GM12878 (cell line): ENCODE data around the gene DUSP12. TPM values are rescaled to one million over a fixed set of nuclear protein-coding genes. Genes with fewer than 3 reads are reported as not detected.

Experiments used
- BACH1 ChIP-seq: fragments of 450-650 bp; IDR thresholded peaks from 2 replicates; pipeline ENCODE4 v1.6.1; 2017; ENCODE audit warnings: mild to moderate bottlenecking, borderline replicate concordance
- CHD2 ChIP-seq: IDR thresholded peaks from 2 replicates; pipeline ENCODE4 v1.6.1; 2011; ENCODE audit warnings: low read depth, low read length, improper control_type of control experiment, borderline replicate concordance
- EP300 ChIP-seq, 2 experiments: fragments of 150-350 bp in 1 of 2; IDR thresholded peaks; 2 replicates each; pipeline ENCODE4 v1.6.1; 2011 to 2012; ENCODE audit warnings: low read depth in 2 of 2, low read length in 2 of 2, borderline replicate concordance in 1 of 2, improper control_type of control experiment in 1 of 2, inconsistent platforms in 1 of 2; ENCODE audit not compliant: control insufficient read depth in 1 of 2
- EZH2 ChIP-seq: IDR thresholded peaks from 2 replicates; pipeline ENCODE4 v1.6.1; 2012; ENCODE audit warnings: low read depth, mild to moderate bottlenecking, control low read depth, inconsistent platforms, low read length, borderline replicate concordance; ENCODE audit not compliant: control insufficient read depth
- GABPA ChIP-seq: IDR thresholded peaks from 2 replicates; pipeline ENCODE4 v1.6.1; 2014; ENCODE audit warnings: antibody characterized with exemption, low read depth, mild to moderate bottlenecking, inconsistent platforms
- HDAC2 ChIP-seq: fragments of 200-600 bp; sonication (generic); IDR thresholded peaks from 2 replicates; pipeline ENCODE4 v1.6.1; 2017
- JUND ChIP-seq: IDR thresholded peaks from 2 replicates; pipeline ENCODE4 v1.6.1; 2012; ENCODE audit warnings: low read depth, mild to moderate bottlenecking, low read length, improper control_type of control experiment, moderate library complexity
- NR2C2 ChIP-seq: IDR thresholded peaks from 2 replicates; pipeline ENCODE4 v1.6.1; 2011; ENCODE audit warnings: borderline replicate concordance, low read depth; ENCODE audit not compliant: control insufficient read depth, insufficient read length
- RAD21 ChIP-seq: IDR thresholded peaks from 2 replicates; pipeline ENCODE4 v1.6.1; 2011; ENCODE audit warnings: mild to moderate bottlenecking, low read depth, low read length, moderate library complexity; ENCODE audit not compliant: insufficient read depth
- RELA ChIP-seq: fragments of 450-650 bp; IDR thresholded peaks from 2 replicates; pipeline ENCODE4 v1.8.0; 2014; ENCODE audit warnings: borderline replicate concordance; ENCODE audit not compliant: partially characterized antibody
- SMARCA5 ChIP-seq: fragments of 450-650 bp; IDR thresholded peaks from 2 replicates; pipeline ENCODE4 v1.6.1; 2017; ENCODE audit warnings: mild to moderate bottlenecking
- STAT3 ChIP-seq: IDR thresholded peaks from 2 replicates; pipeline ENCODE4 v1.6.1; 2011; ENCODE audit warnings: low read depth, low read length, improper control_type of control experiment
- SUPT20H ChIP-seq: IDR thresholded peaks from 2 replicates; pipeline ENCODE4 v1.6.1; 2011; ENCODE audit warnings: low read depth, mild to moderate bottlenecking, low read length, moderate library complexity, borderline replicate concordance; ENCODE audit not compliant: control insufficient read depth
- polyA plus RNA-seq, 11 experiments: library from polyadenylated mRNA; depleted of rRNA in 4 of 11; unstranded in 6 of 11; stranded (reverse) in 5 of 11; fragments of >200 nt; fragmentation: Nextera tagmentation in 4 of 11; fragmentation: Illumina TruSeq in 1 of 11; extraction: Ambion mirVana in 4 of 11; extraction: Trizol in 1 of 11; gene quantifications; 1 replicate in 1 of 11; 2 replicates in 10 of 11; pipeline versions ENCODE4 v1.2.1 to v1.2.3, GENCODE V29; 2011 to 2016; ENCODE audit warnings: inconsistent platforms in 2 of 11, missing spikeins in 2 of 11, low read depth in 1 of 11
- total RNA-seq, 4 experiments: library from RNA; depleted of rRNA in 3 of 4; stranded (reverse); fragments of >200 nt in 3 of 4; fragmentation: Illumina TruSeq in 1 of 4; extraction: Trizol in 1 of 4; gene quantifications; 2 replicates each; pipeline versions ENCODE4 v1.2.1 to v1.2.3, GENCODE V29; 2013 to 2021
- TF ChIP-seq, protein P1 (sequence below): fragments of 450-650 bp; IDR thresholded peaks from 2 replicates; pipeline ENCODE4 v1.6.1; 2014; ENCODE audit warnings: mild to moderate bottlenecking
- TF ChIP-seq, protein P2 (sequence below): IDR thresholded peaks from 2 replicates; pipeline ENCODE4 v1.6.1; 2011; ENCODE audit warnings: mild to moderate bottlenecking, low read depth, low read length, moderate library complexity; ENCODE audit not compliant: insufficient replicate concordance
- TF ChIP-seq, protein P3 (sequence below): fragments of 450-650 bp; IDR thresholded peaks from 2 replicates; pipeline ENCODE4 v1.6.1; 2016; ENCODE audit warnings: mild to moderate bottlenecking
- TF ChIP-seq, protein P4 (sequence below): fragments of 450-650 bp; formaldehyde crosslinking; IDR thresholded peaks from 2 replicates; pipeline ENCODE4 v1.4.0; 2022; ENCODE audit warnings: mild to moderate bottlenecking, moderate library complexity
- TF ChIP-seq, protein P5 (sequence below): IDR thresholded peaks from 2 replicates; pipeline ENCODE4 v1.6.1; 2012; ENCODE audit warnings: low read depth, low read length, improper control_type of control experiment

Gene DUSP12
- total and polyA plus RNA-seq, 10 of the 15 experiments (the other 5 are each of a cell fraction or from before 2014, with no cell fraction given), result 7.0 to 51.5 (median 35.4) TPM

DNA sequence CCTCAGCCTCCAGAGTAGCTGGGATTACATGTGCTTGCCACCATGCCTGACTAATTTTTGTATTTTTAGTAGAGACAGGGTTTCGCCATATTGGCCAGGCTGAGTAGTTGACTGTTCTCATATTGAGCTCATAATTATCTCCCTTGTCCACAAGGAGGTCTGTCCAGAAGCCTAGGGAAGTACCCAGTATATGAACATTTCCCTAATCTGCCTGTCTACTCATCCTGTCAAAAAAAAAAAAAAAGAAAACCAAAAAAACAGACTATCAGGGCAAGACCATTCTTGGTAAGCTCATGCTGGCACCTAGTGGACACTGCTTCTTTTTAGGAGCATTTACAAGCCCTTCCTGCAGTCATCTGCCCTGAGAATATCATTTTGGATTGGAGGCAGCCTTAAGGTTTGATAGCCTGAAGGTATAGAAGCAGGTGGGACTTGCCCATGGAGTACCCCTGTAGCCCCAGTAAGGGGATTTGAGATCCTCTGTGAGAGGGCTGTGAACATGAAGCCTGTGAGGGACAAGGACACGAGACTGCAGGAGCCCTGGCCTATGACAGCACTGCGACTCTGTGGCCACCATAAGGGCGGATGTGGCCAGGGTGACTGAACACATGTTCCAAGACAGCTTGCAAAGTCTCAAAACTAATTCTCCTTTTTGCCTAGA is 10.8 kb upstream of the DUSP12 start (continued):
- peak; percentile 95 for TF ChIP-seq RAD21
- TF ChIP-seq, protein P1, sequence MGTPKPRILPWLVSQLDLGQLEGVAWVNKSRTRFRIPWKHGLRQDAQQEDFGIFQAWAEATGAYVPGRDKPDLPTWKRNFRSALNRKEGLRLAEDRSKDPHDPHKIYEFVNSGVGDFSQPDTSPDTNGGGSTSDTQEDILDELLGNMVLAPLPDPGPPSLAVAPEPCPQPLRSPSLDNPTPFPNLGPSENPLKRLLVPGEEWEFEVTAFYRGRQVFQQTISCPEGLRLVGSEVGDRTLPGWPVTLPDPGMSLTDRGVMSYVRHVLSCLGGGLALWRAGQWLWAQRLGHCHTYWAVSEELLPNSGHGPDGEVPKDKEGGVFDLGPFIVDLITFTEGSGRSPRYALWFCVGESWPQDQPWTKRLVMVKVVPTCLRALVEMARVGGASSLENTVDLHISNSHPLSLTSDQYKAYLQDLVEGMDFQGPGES, result no peak
- TF ChIP-seq, protein P2, sequence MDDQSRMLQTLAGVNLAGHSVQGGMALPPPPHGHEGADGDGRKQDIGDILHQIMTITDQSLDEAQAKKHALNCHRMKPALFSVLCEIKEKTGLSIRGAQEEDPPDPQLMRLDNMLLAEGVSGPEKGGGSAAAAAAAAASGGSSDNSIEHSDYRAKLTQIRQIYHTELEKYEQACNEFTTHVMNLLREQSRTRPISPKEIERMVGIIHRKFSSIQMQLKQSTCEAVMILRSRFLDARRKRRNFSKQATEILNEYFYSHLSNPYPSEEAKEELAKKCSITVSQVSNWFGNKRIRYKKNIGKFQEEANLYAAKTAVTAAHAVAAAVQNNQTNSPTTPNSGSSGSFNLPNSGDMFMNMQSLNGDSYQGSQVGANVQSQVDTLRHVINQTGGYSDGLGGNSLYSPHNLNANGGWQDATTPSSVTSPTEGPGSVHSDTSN, result no peak
- no peak for TF ChIP-seq EZH2
- TF ChIP-seq, protein P3, sequence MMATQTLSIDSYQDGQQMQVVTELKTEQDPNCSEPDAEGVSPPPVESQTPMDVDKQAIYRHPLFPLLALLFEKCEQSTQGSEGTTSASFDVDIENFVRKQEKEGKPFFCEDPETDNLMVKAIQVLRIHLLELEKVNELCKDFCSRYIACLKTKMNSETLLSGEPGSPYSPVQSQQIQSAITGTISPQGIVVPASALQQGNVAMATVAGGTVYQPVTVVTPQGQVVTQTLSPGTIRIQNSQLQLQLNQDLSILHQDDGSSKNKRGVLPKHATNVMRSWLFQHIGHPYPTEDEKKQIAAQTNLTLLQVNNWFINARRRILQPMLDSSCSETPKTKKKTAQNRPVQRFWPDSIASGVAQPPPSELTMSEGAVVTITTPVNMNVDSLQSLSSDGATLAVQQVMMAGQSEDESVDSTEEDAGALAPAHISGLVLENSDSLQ, result peak; percentile 66
- TF ChIP-seq STAT3, result no peak
- 0 out of 2 replicates have a peak, but pooled peaks have one; percentile 30 for TF ChIP-seq GABPA
- TF ChIP-seq SUPT20H, result no peak
- no peak for TF ChIP-seq NR2C2
- peak; percentile 46; the same call in 1 of the 2 replicates for TF ChIP-seq BACH1
- TF ChIP-seq JUND, result no peak
- no peak for TF ChIP-seq HDAC2
- TF ChIP-seq, protein P4, sequence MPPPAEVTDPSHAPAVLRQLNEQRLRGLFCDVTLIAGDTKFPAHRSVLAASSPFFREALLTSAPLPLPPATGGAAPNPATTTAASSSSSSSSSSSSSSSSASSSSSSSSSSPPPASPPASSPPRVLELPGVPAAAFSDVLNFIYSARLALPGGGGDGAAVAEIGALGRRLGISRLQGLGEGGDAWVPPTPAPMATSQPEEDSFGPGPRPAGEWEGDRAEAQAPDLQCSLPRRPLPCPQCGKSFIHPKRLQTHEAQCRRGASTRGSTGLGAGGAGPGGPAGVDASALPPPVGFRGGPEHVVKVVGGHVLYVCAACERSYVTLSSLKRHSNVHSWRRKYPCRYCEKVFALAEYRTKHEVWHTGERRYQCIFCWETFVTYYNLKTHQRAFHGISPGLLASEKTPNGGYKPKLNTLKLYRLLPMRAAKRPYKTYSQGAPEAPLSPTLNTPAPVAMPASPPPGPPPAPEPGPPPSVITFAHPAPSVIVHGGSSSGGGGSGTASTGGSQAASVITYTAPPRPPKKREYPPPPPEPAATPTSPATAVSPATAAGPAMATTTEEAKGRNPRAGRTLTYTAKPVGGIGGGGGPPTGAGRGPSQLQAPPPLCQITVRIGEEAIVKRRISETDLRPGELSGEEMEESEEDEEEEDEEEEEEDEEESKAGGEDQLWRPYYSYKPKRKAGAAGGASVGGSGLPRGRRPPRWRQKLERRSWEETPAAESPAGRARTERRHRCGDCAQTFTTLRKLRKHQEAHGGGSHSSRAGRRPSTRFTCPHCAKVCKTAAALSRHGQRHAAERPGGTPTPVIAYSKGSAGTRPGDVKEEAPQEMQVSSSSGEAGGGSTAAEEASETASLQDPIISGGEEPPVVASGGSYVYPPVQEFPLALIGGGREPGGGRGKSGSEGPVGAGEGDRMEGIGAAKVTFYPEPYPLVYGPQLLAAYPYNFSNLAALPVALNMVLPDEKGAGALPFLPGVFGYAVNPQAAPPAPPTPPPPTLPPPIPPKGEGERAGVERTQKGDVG (CRISPR knock-in tag), result no peak
- 0 out of 4 replicates have a peak, but pooled peaks of 1 of the 2 experiments have one; percentile 5 for TF ChIP-seq EP300 (IDR thresholded peaks at IDR 0.05; ENCODE audit: borderline replicate concordance in 1 of 2, control insufficient read depth in 1 of 2, low read depth in 2 of 2, low read length in 2 of 2)
- peak; percentile 28 for TF ChIP-seq RELA
- TF ChIP-seq CHD2, result no peak
- TF ChIP-seq, protein P5, sequence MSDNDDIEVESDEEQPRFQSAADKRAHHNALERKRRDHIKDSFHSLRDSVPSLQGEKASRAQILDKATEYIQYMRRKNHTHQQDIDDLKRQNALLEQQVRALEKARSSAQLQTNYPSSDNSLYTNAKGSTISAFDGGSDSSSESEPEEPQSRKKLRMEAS, result peak; percentile 88
- TF ChIP-seq SMARCA5, result no peak; the same call in 1 of the 2 replicates
